EH (cell line): ENCODE measurements around the gene ROBO1.

Experiments
- DNase-seq: peaks from one replicate; pipeline ENCODE4 v3.0.0-alpha.2; 2015; ENCODE audit warnings: low read depth

The ROBO1 gene

DNA sequence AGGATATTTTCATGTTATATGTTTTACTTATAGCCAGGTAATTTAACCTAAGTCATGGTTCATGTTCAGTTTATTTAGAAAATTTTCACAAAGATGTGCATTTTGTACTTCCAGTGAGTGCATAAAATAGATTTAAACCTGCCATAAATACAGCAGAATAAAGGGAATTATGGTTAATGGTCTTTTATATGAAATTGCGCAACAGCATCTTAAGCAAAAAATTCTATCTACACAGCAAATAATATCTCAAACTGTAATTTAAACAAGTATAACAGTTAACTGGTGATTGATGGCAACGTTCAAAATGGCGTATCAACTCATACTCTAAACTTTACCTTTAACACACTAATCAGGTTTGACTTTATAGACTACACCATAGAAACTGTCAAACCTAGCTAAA is 97.6 kb downstream of the ROBO1 start:
- no peak for DNase-seq

DNA sequence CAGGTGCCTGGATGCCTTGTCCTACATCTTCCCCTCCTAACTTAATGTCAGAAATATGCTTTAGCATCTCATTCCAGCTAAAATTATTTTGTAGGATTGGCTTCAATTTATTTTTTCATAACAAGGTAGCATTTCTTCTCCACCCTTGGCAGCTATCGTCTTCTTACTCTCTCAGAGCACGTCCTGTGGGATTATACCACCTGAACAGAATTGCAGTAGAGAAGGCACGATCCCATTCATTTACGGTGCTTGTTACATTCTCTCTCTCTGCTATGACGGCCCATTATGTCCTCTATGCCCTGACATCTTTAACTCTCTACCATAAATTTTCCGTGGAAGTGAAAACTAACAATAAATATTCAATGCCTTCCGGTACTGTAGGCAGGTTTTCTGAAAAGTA is 103.3 kb downstream of the ROBO1 start:
- no peak for DNase-seq

DNA sequence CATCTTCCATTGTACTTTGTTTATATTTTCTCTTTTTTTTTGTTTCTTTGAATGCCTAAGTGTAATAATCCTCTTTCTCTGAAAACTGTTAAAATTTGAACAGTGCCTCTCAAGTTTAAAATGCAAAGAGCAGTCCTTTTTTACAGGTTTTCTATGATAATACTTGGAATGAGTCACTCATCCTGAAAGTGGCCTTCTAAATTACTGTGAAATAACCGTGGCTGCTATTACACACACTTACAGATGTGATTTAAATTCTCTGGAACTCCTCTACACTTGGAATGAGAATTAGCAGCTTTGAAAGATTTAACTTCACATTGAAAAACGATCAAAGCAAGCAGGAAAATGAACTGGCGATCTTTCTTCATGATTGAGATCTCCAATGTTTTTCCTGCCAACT is 105.9 kb downstream of the ROBO1 start:
- no peak for DNase-seq

DNA sequence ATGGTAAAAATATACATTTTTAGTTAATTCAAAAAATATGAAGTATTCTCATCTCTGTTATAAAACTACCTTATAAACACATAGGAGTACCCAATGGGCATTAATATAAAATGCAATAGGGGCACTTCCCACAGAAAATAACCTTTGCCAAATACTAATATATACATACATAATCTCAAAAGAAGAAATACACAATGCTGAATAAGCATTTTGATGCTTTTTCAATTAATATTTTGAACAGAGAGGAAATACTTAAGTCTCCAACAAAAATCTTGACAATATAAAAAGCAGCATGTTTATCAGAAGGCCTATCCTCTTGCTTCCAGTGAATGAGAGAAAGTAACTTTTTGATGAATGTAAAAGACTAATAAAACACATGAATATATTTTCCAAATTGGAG is 110.7 kb downstream of the ROBO1 start:
- no peak for DNase-seq

DNA sequence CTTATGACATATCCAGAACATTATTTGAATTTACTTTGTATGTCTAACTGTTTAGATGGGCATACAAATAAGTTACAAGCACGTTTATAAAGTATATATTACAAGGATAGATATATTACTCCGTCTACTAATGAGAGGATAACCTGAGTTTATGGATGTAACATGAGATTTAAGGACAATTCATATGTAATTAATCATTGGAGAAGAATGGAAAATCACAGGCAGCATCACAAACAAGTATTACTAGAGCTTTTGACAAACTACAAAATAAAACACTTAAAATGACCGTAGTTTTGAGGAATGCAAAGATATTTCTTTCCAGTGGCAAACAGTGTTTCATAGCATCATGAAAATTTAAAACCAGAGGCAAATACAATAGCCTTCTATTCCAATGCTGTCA is 113.8 kb downstream of the ROBO1 start:
- DNase-seq = no peak

DNA sequence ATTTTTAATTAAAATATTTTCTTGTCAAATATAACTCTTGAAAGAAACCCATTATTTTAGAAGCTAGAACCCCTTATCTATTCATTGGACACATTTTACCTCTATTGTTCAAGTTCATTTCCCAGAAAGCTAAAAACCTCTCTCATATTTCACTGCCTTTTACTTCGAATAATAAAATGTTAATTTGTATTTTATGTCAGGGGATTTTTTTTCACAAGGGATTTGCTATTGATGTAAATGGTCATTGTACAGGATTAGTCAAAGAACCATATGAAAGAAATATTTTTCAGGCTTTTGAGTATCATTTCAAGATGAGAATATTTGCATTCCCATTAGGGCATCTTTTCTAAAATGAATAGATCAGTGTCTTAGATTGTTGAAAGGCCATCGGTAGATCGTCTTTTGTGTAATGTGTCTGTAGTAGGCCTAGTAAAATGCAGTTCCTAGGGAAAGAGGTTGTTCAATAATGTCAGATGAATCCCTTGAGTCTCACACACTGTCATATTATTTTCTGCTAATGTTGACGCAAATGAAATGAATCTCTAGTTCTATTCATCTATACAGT is 114.5 kb downstream of the ROBO1 start:
- no peak for DNase-seq

DNA sequence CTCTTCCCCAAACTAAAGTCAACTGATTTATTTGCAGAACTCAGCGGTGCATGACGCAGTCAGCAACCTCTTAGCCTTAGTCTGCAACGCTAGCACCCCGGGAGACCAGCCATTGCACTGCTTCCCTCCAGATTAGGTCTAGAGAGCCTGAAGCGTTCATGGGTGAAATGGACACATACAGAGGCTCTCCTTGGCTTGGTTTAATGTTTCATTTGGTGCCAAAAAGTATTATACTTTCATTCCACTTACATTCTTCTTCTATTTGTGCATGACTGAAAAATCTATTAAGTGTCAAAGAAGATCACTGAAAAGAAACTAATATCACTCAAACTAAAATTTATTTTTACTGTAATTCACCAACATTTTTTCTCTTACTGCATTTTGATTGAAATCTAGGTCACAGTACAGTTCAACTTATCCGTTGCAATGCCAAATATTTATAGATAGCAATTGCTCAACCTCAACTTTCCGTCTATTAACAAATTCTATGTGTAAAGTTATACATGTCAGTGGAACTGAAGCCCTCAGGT is 116.2 kb downstream of the ROBO1 start:
- no peak for DNase-seq

DNA sequence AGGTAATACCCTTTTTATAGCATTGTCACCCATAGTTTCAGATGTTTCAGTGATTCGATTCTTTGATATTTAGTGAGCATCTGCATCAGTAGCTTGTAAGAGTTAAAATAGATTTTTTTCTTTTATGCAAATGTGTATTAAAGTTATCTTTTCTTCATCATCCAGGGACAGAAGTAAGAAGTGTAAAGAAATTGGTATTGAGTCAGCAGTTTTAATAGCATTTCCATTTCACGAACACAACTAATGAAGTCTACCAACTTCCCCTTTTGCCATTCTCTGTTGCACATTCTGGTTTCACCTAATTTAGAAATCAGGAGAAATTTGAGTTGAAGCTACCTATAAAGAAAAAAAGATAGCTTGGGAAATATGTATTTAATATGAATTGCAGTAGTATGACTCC is 127.9 kb downstream of the ROBO1 start:
- DNase-seq = no peak

DNA sequence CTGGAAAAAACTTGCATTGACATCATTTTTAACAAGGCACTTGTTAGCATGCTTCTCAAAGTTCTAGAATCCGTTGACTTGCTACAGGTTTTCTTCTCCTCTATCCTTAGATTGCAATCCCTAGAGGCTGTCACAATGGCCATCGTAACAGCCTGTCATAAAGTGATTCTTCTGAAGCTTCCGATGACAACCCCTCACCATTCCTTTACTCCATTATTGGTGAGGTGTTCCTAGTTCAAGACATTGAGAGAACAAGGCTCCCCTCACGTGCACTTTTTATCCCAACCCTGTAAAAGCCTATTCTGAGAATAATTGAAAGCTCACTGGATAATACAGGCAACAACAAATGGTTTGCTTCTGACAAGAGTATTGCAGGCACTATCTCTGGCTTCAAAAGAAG is 131.4 kb downstream of the ROBO1 start:
- DNase-seq = no peak

DNA sequence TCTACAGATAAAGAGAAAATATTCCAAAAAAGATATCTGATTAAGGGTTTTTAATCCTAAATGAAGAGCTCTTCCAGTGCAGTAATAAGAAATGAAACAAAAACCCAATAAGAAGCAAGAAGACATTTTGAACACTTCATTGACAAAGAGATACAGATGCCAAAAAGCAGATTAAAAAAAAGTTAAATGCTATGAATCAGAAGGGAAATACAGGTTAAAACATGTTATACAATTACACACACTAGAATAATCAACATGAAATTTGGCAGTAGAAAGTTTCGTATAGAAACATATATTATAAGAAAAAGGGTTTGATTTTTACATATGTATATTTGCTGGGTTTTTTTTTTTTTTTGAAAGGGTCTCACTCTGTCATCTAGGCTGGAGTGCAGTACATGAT is 135.0 kb downstream of the ROBO1 start:
- no peak for DNase-seq

DNA sequence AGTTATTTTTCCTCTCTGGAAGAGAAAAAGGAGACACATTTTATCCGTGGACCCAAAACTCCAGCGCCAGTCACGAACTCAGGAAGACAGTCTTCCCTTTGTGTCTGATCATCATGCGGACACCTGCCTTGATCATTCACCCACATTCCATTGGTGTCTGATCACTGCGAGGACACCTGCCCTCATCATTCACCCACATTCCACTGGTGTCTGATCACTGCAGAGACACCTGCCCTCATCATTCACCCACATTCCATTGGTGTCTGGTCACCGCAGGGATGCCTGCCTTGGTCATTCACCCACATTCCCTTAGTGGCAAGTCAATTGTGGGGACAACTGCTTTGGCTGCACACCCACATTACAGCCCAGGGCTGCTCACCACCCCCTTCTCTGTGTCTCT is 148.9 kb downstream of the ROBO1 start:
- DNase-seq = no peak

DNA sequence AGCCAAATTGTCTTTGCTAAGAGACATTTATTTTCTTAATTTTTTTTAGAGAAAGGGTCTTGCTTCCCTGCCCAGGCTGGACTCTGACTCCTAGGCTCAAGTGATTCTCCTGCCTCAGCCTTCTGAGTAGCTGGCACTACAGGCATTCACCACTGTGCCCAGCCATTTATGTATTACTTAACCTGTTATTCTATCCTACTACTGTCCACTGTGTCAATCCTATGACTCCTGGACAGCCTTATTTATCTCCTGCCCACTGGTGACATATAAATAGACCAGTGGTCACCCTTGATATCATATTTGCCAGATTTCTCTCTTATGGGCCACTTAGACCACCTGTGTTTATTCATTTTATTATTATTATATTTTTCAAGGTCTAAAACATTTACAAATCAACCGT is 161.4 kb downstream of the ROBO1 start:
- no peak for DNase-seq

DNA sequence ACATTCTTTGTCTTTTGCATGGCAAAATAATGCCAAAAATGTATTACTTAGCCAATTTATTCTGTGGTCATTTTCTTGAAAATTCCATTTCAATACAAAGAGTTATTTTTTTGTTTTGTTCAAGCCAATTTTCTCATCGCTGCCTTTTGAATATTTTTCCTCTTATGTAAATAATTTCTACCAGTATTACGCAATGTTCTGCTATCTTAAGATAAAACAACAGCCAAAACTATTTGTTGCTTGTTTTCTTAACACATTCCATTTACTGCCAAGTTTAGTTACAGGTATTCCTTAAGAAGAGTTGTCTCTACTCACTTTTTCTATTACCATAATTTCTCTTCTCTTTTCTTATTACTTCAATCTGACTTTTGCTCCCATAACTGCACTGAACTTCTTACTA is 163.1 kb downstream of the ROBO1 start:
- no peak for DNase-seq

DNA sequence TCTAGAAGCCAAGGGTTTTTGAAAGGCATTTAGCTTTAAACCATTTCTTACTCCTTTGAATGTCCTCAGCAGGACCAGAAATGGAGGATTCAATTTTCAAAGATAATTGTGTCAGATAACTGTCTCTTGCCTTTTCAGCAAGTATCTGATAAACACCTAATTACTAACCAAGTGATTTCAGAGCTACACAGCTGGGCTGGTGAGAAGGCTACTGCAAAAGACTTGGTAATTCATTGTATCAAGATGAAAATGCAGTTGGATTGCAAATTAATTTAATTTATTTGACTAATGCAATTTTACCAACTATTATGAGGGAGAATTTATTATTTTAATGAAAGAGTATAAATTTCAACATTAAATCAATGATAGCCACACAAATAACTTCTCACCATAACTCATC is 165.4 kb downstream of the ROBO1 start:
- no peak for DNase-seq

DNA sequence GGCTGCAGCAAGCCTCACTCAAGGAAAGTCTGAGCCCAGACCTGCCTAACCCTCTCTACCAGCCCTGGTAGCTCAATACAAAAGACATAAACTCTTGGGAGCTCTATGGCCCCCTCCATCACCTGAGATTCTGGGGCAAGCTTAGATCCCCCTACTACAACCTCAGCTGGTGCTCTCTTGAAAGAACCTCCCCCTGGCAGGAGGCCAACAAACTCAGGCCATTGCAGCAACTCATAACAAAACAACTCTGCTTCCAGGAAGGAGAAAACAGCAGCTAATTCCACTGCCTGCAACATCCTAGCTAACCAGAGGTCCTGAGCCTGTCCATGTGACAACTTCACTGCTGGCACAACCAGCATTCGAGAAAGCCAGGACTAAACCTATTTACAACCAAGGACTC is 169.2 kb downstream of the ROBO1 start:
- DNase-seq = no peak

DNA sequence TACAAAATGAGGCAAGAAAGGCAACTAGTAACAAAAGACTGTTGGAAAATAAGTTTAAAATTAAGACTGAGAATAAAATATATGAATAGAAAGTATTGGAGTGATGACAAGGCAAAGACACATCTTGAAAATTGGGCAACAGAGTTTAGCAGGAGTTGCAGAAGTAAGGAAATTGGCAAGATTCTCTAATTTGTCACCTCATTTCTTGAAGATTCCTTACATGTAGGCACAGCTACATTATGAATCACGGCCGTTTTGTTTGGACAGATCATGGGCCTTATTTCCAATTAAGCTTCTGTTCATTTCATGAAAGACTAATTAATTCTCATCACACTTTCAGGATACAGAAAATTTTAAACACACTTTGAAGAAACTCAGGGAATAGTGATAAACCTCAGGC is 170.1 kb downstream of the ROBO1 start:
- DNase-seq = no peak

DNA sequence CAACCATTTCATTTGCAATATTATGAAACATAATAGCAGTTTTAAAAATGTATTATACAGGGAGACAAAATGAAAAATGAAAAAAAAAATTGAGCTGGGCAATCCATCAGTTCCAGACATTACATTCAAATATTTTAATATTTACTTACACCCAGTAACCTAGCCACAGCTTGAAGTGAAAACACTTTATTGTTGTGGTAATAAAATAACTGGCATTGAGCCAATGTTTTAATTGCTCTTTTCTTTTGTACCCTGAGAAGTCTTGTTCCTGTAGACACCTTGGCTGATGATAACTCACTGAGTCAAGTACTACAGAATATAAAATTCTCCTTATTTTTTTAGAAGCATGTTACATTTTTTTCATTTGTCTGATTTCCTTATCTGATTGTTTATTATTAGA is 180.6 kb downstream of the ROBO1 start:
- DNase-seq = no peak

DNA sequence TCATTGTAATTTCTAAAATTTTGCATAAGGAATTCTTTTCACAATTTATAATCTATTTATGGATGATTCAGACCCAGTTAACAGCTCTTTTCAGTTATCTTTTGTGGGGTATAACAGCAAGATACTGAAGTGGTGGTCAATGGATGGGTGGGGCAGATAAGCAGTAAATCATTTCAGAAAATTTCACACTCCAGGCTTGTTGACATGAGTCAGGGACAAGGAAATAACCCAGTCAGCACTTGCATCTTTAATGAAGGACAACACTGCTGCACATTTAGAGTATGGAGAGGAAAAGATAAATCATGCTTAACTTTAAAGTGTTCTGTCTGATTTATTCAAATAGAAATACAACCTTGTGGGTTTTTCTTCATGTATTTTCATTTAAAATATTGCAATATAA is 181.6 kb downstream of the ROBO1 start:
- DNase-seq = no peak

DNA sequence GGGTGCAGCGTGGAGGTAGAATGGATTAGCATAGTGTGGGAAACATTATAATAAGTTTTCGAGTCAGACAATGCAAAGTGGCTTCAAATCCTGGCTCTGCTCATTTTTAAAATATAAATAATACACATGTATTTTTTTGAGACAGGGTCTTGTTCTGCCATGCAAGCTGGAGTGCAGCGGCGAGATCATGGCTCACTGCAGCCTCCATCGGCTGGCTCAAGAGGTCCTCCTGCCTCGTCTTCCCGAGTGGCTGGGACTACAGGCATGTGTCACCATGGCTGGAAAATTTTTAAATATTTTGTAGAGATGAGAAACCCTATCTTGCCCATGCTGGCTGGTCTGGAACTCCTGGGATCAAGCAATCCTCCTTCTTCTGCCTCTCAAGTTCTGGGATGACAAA is 194.9 kb downstream of the ROBO1 start:
- DNase-seq = no peak

DNA sequence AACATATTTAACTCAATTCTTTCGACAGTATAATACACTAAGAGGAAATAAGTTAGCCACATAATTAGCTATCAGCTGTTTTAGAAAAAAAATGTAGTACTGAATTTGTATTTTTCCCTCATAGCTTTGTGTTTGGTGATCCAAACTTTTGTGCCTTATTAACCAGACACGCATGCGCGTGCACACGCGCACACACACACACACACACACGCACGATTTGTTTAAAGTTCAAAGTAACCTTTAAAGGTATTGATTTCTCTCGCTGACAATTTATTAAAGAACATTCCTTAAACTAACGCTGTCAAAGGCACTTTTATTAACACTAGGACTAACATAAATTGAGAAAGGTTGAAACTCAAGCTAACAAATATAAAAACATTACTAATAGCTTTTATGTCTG is 198.9 kb downstream of the ROBO1 start:
- no peak for DNase-seq

DNA sequence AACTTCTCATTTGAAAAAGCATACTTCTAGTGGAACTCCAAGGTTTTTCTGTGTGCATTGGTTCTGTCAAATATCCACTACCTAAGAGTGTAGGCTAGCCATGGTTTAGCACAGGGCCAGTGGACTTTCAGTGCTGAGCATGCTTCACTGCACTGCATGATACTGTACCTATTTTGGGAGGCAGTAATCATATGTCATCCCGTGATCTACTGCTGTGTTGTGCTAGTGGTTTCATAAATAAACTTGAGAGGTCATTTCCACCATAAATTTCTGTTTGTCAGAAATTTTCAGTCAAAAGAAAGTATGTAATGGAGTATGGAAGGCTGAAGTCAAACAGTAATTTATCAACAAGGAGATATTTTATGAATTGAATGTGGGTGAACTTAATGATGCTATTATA is 203.6 kb downstream of the ROBO1 start:
- no peak for DNase-seq

DNA sequence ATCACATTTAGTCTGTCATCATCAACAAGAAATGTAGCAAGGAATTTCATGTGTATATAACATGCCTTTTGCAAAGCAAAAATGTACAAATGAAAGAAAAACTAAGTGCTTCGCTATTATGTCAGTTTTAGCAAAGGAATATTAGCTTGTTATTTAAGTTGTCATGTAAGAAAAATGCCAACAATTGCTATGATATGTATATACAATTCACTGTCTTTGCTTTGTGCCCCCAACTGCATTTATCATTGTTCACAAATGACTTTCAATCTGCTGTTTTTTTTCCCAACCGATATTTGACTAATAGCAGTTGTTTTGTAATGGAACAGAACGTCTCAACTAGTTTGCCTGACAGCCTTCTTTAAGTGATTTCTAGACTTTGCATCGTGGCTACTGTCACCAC is 207.1 kb downstream of the ROBO1 start:
- DNase-seq = no peak

DNA sequence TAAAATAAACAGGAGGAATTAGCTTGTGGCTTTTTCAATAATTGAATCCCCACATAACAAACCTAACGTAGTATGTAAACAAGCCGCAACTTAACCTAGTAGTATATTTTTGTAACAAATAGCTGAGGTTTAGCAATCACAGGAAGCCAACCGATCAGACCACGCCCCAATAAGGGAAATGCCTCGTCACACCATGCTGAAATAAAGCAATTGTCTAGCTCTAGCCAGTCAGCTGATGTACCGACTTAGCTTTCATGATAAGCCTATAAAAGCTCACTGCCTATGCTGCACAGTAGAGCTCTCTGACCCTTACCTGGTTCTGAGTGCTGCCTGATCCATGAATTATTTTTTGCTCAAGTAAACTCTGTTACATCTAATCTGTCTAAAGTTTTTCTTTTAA is 208.9 kb downstream of the ROBO1 start:
- no peak for DNase-seq

DNA sequence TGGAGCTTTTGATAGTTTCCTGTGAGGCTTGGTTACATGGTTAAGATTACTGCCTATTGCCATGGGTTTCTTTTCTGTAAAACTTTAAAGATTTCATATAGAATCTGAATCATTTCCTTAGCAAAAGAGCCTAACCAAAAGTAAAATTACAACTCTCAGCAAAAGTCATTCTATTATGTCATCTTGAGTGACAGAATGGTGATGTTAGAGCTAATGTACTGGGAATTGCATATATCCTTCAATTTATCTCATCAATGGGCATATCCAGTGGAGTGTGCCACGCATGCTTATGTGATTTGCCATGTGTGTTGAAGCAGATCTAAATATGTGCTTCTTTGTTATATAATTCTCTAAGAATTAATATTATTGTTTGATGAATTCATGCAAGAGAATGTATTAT is 212.1 kb downstream of the ROBO1 start:
- DNase-seq = no peak

DNA sequence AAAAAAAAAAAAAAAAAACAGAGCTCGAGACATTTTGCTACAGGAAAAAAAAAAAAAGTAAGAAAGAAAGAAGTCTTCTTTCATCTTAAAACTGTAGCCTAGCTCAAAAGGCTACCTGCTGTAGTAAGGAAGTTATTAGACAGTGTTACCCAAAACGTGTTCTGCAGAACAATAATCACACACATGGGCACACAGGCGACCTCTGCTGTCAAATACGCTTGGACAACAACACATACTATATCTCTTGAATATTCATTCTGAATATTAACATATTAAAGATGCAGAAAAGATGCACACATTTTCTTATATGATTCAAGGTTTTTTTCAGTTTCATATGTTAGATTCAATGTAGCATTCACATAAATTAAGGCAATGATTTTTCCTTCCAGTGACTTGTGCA is 215.8 kb downstream of the ROBO1 start:
- no peak for DNase-seq
